Epithelial cell of esophagus (primary cell): ENCODE results near the gene FMNL2.
"Not testable (repeated sequence)": the region's sequence is repeated elsewhere in the genome, so short reads cannot be mapped to it uniquely, and the experiment has no call there.

Experiments
- DNase-seq: peaks from one replicate; pipeline ENCODE4 v3.0.0; 2010; ENCODE audit warnings: low read depth
- H3K4me3 ChIP-seq: 2 replicates; pipeline ENCODE4 v1.5.1; 2011; ENCODE audit warnings: mild to moderate bottlenecking, low read length, control low read depth
- CTCF ChIP-seq: IDR thresholded peaks from 2 replicates; pipeline ENCODE4 v1.5.1; 2011; ENCODE audit warnings: low read depth, mild to moderate bottlenecking, low read length, control low read depth, inconsistent platforms; ENCODE audit not compliant: insufficient read depth; ENCODE audit errors: missing control alignments

The FMNL2 gene

GRCh38 chr2:152513029-152513428 lies 178.1 kb downstream of the FMNL2 start:
- H3K4me3 ChIP-seq: no peak overlapping the region
- no peak for TF ChIP-seq CTCF
- no peak for DNase-seq

- TF ChIP-seq CTCF: no peak
- DNase-seq: peak; percentile 78
- no peak overlapping the region for H3K4me3 ChIP-seq
These were observed 178.7 kb downstream of the FMNL2 start for GRCh38 chr2:152513681-152514080.

GRCh38 chr2:152518034-152518433 lies 183.1 kb downstream of the FMNL2 start:
- DNase-seq: no peak
- TF ChIP-seq CTCF: no peak

GRCh38 chr2:152518641-152519580 lies 183.9 kb downstream of the FMNL2 start:
- H3K4me3 ChIP-seq: no peak overlapping the region
- peak; percentile 47 for DNase-seq
- no peak for TF ChIP-seq CTCF

More at GRCh38 chr2:152518034-152518433, 183.1 kb downstream of the FMNL2 start:
- H3K4me3 ChIP-seq: no peak overlapping the region

- H3K4me3 ChIP-seq: no peak overlapping the region
- no peak for TF ChIP-seq CTCF
- DNase-seq: no peak
These were observed 184.6 kb downstream of the FMNL2 start for GRCh38 chr2:152519581-152519952.

- DNase-seq: no peak
- no peak for TF ChIP-seq CTCF
- no peak overlapping the region for H3K4me3 ChIP-seq
These were observed 185.8 kb downstream of the FMNL2 start for GRCh38 chr2:152520759-152521158.

- DNase-seq, H3K4me3 ChIP-seq: not testable (repeated sequence)
These were observed 187.5 kb downstream of the FMNL2 start for GRCh38 chr2:152522446-152522845.
